ENCODE measurements around the gene HPSE2. TPM values are rescaled to one million over a fixed set of nuclear protein-coding genes. Genes with fewer than 3 reads are reported as not detected.

Gene HPSE2
- total and polyA plus RNA-seq, 2 of the 8 experiments (the other 6 are each of a cell fraction or from before 2014, with no cell fraction given) = 0.41 to 0.58 TPM

DNA sequence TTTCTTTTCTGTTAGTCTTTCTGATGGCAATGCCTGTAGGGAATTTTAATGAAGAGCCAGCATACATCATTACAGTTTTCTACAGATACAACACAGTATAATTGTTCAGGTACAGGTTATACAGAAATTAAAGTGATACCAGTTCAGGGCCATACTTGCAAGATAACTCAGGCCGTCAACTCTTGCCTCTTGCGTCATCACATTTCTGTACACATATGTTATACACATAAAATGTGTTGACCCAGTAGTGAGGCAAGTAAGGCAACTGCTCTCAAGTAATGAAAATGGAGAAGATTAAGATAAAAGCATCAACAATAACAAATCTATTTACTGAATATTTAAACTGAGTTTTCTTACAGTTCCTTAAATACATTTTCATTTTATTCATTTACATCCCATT is 317.8 kb downstream of the HPSE2 start (continued):
- TF ChIP-seq SIRT6 (IDR thresholded peaks at IDR 0.05; ENCODE audit: low read length) (no peak), NRF1 (IDR thresholded peaks at IDR 0.05; ENCODE audit: low read depth, low read length) (no peak), GTF2F1 (IDR thresholded peaks at IDR 0.05; ENCODE audit: borderline replicate concordance, low read depth, low read length) (no peak), JUN (IDR thresholded peaks at IDR 0.05; ENCODE audit: low read depth, low read length) (no peak)

All from H1 (cell line).